NCI-H2171 (cell line): ENCODE results near the gene ENTPD8.
"Not testable (repeated sequence)": the region's sequence is repeated elsewhere in the genome, so short reads cannot be mapped to it uniquely, and the experiment has no call there.

Experiments used
- DNase-seq: peaks from one replicate; lab custom pipeline; 2025; lab: John Stamatoyannopoulos, UW

The ENTPD8 gene

DNA sequence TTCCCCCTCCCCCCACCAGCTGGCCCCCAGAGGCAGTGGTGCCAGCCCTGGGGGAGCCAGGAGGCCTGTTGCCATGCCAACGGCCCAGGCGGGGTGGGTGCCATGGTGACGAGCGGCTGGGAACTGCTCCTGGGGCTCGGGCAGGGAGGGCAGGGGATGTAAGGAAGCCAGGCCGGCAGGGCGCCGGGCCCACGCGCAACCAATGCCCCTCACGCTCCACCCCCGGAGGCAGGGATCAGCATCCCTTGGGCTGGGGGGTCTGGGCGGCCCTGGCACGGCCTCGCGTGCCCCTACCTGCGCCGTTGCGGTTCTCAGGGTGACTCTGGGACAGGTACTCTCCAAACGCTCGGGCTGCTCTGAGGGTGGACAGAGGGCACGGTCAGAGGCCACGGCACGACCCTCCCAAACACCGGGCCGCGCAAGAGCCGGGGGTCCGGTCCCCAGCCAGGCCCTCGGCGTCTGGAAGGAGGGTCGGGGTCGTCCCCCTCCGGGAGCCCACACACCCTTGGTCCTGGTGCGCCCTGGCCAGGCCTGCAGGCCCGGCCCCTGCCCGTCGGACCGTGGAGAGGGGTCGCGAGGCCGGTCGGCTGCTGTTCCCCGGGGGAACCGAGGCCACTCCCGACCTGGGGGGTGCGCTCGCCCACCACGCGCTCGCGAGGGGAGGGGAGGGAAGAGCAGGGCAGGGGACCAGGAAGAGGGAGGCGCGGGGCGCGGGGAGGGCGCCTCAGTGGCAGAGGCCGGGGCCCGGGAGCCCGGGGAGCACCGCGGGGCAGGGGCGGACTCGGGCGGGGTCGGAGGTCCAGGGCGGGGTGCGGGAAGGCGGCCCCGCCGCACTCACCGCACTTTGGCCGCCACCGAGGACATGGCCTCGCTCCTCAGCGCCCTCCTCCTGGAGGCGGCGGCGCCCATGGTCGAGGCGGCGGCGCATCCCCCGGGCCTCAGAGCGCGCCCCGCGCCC, 17.3 kb upstream of the ENTPD8 start:
- peak; percentile 92 for DNase-seq

- no peak for DNase-seq
These were observed 16.4 kb upstream of the ENTPD8 start for GRCh38 chr9:137457406-137458193.

DNA sequence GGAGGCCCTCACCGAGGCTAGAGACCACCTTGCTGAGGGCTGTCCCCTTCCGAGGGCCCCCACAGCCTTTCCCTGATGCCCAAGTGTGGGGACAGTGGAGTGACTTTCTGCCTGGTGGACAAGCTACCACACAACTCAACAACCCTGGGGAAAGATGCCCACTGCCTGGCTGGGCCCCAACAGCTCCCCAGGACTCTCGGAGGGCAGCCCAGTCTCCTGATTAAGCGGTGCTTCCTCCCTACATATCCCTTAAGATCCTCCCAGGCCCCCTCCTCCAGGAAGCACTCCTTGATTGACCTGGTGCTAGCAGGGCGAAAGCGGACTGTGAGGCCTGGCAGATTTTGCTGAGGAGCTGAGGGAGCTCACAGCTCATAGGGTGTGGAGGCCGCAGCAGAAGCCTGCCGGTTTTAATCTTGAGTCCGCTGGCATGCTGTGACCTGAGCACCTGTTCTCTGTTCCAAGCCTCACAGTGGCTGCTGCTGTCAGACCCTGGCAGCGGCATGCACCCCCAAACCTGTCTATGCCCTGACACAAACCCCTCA, 15.8 kb upstream of the ENTPD8 start:
- no peak for DNase-seq

- DNase-seq = no peak
These were observed 15.1 kb upstream of the ENTPD8 start for GRCh38 chr9:137456061-137456863.

GRCh38 chr9:137455359-137455991, 14.3 kb upstream of the ENTPD8 start:
- no peak for DNase-seq

GRCh38 chr9:137454597-137455358, 13.6 kb upstream of the ENTPD8 start:
- DNase-seq = no peak

GRCh38 chr9:137454145-137454596, 13.0 kb upstream of the ENTPD8 start:
- no peak for DNase-seq

DNA sequence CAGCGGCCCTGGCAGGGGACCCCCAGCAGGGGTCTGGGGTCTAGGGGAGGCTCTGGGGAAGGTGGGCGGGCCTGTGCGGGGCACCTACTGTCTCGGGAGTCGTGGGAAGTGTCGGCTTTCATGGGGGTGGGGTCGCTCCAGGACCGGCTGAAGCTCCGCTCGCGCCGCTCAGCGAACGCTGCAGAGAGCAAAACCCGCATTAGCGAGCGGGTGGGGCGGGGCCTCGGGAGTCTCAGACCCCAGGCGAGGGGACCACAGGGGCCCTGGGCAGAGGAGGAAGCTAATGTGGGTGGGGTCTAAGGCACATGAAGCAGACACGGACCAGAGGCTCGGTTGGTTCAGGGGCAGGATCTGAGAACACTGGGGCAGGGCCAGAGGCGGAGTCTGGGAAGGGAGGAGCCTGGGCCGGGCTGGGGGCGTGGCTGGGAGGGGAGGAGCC, 12.5 kb upstream of the ENTPD8 start:
- DNase-seq = no peak

DNA sequence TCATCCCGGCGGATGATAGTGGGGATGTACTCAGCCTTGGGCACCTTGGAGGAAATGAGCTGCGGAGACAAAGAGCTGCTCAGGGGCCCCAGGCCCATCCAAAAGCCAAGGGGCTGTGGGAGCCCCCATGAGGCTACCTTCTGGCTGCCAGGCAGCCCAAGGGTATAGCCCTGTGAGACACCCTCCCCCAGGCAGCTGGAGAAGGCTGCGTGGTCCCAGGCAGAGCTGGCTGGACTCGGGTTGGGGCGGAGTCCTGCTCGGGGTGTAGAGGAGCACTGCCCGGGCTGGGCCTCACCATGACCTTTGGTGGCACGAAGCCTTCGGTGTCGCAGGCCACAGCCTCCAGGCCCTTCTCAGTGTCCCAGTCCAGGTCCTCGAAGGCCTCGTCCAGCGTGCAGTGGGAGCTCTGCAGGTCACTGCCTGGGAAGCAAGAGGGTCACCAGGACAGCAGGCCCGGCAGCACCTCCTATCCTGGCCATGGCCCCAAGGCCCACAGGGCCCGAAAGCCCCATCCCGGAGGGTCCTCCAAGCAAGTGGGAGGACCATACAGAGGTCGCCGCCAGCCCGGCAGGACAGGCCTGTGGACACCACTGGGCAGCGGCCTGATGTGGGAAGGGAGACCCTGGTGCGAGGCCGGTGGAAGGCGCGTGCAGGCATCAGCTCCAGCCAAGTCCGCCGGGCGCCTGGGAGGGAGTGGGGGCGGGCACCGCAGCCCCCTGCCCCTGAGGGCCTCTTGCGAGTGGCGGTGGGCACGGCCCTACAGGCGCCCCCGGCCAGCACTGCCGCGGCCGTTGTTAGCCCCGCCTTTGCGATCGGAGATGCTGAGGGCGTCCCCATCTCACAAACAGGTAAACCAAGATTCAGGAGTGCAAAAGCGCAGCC, 11.8 kb upstream of the ENTPD8 start:
- DNase-seq = no peak

- DNase-seq = no peak
These were observed 11.0 kb upstream of the ENTPD8 start for GRCh38 chr9:137452006-137452760.

DNA sequence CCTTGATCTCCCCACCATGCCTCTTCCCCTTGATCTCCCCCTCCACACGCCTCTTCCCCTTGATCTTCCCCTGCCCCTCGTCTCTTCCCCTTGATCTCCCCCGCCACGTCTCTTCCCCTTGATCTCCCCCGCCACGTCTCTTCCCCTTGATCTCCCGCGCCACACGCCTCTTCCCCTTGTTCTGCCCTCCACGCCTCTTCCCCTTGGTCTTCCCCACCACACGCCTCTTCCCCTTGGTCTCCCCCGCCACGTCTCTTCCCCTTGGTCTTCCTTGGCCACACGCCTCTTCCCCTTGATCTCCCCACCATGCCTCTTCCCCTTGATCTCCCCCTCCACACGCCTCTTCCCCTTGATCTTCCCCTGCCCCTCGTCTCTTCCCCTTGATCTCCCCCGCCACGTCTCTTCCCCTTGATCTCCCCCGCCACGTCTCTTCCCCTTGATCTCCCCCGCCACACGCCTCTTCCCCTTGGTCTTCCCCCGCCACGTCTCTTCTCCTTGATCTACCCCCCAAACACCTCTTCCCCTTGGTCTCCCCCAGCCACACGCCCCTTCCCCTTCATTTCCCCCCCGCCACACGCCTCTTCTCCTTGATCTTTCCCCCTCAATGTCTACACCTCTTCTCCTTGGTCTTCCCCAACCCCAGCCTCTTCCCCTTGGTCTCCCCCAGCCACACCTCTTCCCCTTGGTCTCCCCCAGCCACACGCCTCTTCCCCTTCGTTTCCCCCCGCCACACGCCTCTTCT, 10.3 kb upstream of the ENTPD8 start:
- DNase-seq = not testable (repeated sequence)

- DNase-seq = not testable (repeated sequence)
These were observed 9.5 kb upstream of the ENTPD8 start for GRCh38 chr9:137450539-137451222.

- DNase-seq = no peak
These were observed 8.9 kb upstream of the ENTPD8 start for GRCh38 chr9:137449931-137450538.

DNA sequence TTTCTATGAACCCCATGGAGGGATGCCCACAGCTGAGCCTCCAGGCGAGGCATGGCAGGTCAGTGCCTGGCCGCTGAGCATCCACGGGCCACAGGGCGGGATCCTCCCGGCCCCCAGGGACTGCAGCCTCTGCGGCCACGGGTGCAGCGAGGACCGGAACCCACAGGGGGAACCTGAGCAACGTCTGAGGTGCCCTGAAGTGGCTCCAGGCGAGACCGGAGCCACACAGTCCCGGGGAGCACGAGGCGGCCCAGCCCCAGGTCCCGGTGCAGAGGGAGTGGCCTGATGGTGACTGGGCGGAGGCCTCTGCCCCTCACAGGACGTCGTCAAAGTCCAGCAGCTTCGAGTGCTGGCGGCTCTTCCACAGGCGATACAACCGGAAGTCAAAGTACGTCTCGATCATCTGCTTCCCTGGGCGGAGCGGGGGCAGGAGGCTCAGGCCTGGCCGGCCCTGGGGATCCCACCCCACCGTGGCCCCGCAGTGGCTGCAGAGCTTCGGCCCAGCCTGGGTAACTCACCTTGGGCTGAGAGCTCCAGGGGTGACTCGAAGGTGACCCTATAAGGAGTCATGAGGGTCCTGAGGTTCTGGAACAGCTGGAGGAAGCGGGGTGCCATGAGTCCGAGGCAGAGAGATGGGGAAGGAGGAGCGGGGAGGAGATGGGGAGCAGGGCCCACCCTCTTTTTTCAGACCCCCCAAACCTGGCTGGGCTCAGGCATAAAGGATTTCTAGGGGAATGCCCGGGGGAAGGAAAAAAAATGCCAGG, 8.1 kb upstream of the ENTPD8 start:
- DNase-seq = no peak

GRCh38 chr9:137448602-137448962, 7.4 kb upstream of the ENTPD8 start:
- DNase-seq = no peak
